HepG2 (cell line): ENCODE data around the gene BIRC6. TPM values are rescaled to one million over a fixed set of nuclear protein-coding genes. Genes with fewer than 3 reads are reported as not detected.
A peak's percentile ranks its signal among the peaks of the same experiment; 100 is the strongest.

ENCODE experiments used
- CAMTA2 ChIP-seq: sonication (generic); formaldehyde crosslinking; IDR thresholded peaks from 2 replicates; pipeline ENCODE4 v1.4.0; 2020; ENCODE audit warnings: mild to moderate bottlenecking, missing genetic modification reagents, borderline replicate concordance
- CENPT ChIP-seq: sonication (generic); formaldehyde crosslinking; IDR thresholded peaks from 2 replicates; pipeline ENCODE4 v1.8.0; 2022; ENCODE audit warnings: low read depth, mild to moderate bottlenecking, moderate library complexity, missing genetic modification reagents
- KDM1A ChIP-seq: IDR thresholded peaks from 2 replicates; pipeline ENCODE4 v1.6.1; 2016; ENCODE audit warnings: missing compliant biosample characterization
- KDM2A ChIP-seq: sonication (generic); formaldehyde crosslinking; IDR thresholded peaks from 2 replicates; pipeline ENCODE4 v1.4.0; 2020; ENCODE audit warnings: low read depth, missing genetic modification reagents, borderline replicate concordance
- MAF1 ChIP-seq: sonication (generic); formaldehyde crosslinking; IDR thresholded peaks from 2 replicates; pipeline ENCODE4 v1.5.0; 2020; ENCODE audit warnings: missing genetic modification reagents, borderline replicate concordance
- MBD4 ChIP-seq: IDR thresholded peaks from 2 replicates; pipeline ENCODE4 v1.6.1; 2012; ENCODE audit warnings: low read length, inconsistent platforms, borderline replicate concordance
- MLX ChIP-seq: IDR thresholded peaks from 2 replicates; pipeline ENCODE4 v1.6.1; 2016
- PHF20 ChIP-seq: sonication (generic); formaldehyde crosslinking; IDR thresholded peaks from 2 replicates; pipeline ENCODE4 v1.5.0; 2020; ENCODE audit warnings: mild to moderate bottlenecking, missing genetic modification reagents
- RAD21 ChIP-seq: fragments of 450-650 bp; formaldehyde crosslinking; IDR thresholded peaks from 2 replicates; pipeline ENCODE4 v1.5.0; 2020; ENCODE audit warnings: mild to moderate bottlenecking
- RFX5 ChIP-seq: IDR thresholded peaks from 2 replicates; pipeline ENCODE4 v1.6.1; 2011; ENCODE audit warnings: low read depth, low read length, improper control_type of control experiment
- RORA ChIP-seq: sonication (generic); formaldehyde crosslinking; IDR thresholded peaks from 2 replicates; pipeline ENCODE4 v1.5.0; 2020; ENCODE audit warnings: mild to moderate bottlenecking, missing genetic modification reagents, moderate library complexity
- SIN3B ChIP-seq: fragments of 150-350 bp; IDR thresholded peaks from 2 replicates; pipeline ENCODE4 v1.6.1; 2014; ENCODE audit warnings: low read length
- ZBTB3 ChIP-seq: sonication (generic); formaldehyde crosslinking; IDR thresholded peaks from 2 replicates; pipeline ENCODE4 v1.4.0; 2020; ENCODE audit warnings: low read depth, mild to moderate bottlenecking, moderate library complexity, missing genetic modification reagents, borderline replicate concordance
- ZFP36 ChIP-seq: fragments of 150-350 bp; IDR thresholded peaks from 2 replicates; pipeline ENCODE4 v1.6.1; 2018; ENCODE audit warnings: borderline replicate concordance, low read length, low read depth; ENCODE audit not compliant: partially characterized antibody
- ZNF12 ChIP-seq: sonication (generic); formaldehyde crosslinking; IDR thresholded peaks from 2 replicates; pipeline ENCODE4 v1.5.0; 2020; ENCODE audit warnings: missing genetic modification reagents
- ZNF143 ChIP-seq: sonication (generic); formaldehyde crosslinking; IDR thresholded peaks from 2 replicates; pipeline ENCODE4 v1.4.0; 2020; ENCODE audit warnings: missing genetic modification reagents
- ZNF17 ChIP-seq: sonication (generic); formaldehyde crosslinking; IDR thresholded peaks from 2 replicates; pipeline ENCODE4 v1.5.0; 2020; ENCODE audit warnings: mild to moderate bottlenecking, missing genetic modification reagents
- ZNF33A ChIP-seq: sonication (generic); formaldehyde crosslinking; IDR thresholded peaks from 2 replicates; pipeline ENCODE4 v1.5.1; 2020; ENCODE audit warnings: missing genetic modification reagents, mild to moderate bottlenecking, moderate library complexity, borderline replicate concordance
- ZNF446 ChIP-seq: sonication (generic); formaldehyde crosslinking; IDR thresholded peaks from 2 replicates; pipeline ENCODE4 v1.5.0; 2020; ENCODE audit warnings: mild to moderate bottlenecking, missing genetic modification reagents
- ZNF768 ChIP-seq: sonication (generic); formaldehyde crosslinking; IDR thresholded peaks from 2 replicates; pipeline ENCODE4 v1.4.0; 2020; ENCODE audit warnings: missing genetic modification reagents
- ZNF773 ChIP-seq: sonication (generic); formaldehyde crosslinking; IDR thresholded peaks from 2 replicates; pipeline ENCODE4 v1.4.0; 2020; ENCODE audit warnings: missing genetic modification reagents, borderline replicate concordance
- polyA plus RNA-seq, 8 experiments: library from polyadenylated mRNA; depleted of rRNA in 3 of 8; stranded (reverse) in 7 of 8; unstranded in 1 of 8; fragments of >200 nt; fragmentation: Illumina TruSeq in 4 of 8; extraction: Trizol in 4 of 8; gene quantifications; 2 replicates each; pipeline versions ENCODE4 v1.2.1 to v1.2.3, GENCODE V29; 2011 to 2016; ENCODE audit warnings: low read depth in 4 of 8, missing spikeins in 1 of 8, mixed read lengths in 1 of 8; ENCODE audit not compliant: insufficient read depth in 1 of 8
- total RNA-seq, 5 experiments: library from RNA; depleted of rRNA; stranded (reverse); fragments of >200 nt; fragmentation: Illumina TruSeq; extraction: Trizol; gene quantifications; 2 replicates each; pipeline ENCODE4 v1.2.3, GENCODE V29; 2016; ENCODE audit warnings: low read depth in 1 of 5
- TF ChIP-seq, protein P1 (sequence below): sonication (generic); formaldehyde crosslinking; IDR thresholded peaks from 2 replicates; pipeline ENCODE4 v1.4.0; 2020; ENCODE audit warnings: missing genetic modification reagents
- TF ChIP-seq, protein P2 (sequence below): sonication (generic); formaldehyde crosslinking; IDR thresholded peaks from 2 replicates; pipeline ENCODE4 v1.8.0; 2022; ENCODE audit warnings: mild to moderate bottlenecking, missing genetic modification reagents; ENCODE audit not compliant: insufficient replicate concordance

The BIRC6 gene
- total and polyA plus RNA-seq, 2 of the 13 experiments (the other 11 are each of a cell fraction or from before 2014, with no cell fraction given): 65.6 to 120 TPM

GRCh38 chr2:32357318-32358110, 691 bp downstream of the BIRC6 start (continued):
- TF ChIP-seq MLX (CRISPR knock-in tag): 0 out of 2 replicates have a peak, but pooled peaks have one; percentile 7
- TF ChIP-seq KDM1A: no peak
- no peak for TF ChIP-seq ZNF33A
- TF ChIP-seq RORA (CRISPR knock-in tag): no peak
- TF ChIP-seq ZFP36: no peak
- TF ChIP-seq, protein P1, sequence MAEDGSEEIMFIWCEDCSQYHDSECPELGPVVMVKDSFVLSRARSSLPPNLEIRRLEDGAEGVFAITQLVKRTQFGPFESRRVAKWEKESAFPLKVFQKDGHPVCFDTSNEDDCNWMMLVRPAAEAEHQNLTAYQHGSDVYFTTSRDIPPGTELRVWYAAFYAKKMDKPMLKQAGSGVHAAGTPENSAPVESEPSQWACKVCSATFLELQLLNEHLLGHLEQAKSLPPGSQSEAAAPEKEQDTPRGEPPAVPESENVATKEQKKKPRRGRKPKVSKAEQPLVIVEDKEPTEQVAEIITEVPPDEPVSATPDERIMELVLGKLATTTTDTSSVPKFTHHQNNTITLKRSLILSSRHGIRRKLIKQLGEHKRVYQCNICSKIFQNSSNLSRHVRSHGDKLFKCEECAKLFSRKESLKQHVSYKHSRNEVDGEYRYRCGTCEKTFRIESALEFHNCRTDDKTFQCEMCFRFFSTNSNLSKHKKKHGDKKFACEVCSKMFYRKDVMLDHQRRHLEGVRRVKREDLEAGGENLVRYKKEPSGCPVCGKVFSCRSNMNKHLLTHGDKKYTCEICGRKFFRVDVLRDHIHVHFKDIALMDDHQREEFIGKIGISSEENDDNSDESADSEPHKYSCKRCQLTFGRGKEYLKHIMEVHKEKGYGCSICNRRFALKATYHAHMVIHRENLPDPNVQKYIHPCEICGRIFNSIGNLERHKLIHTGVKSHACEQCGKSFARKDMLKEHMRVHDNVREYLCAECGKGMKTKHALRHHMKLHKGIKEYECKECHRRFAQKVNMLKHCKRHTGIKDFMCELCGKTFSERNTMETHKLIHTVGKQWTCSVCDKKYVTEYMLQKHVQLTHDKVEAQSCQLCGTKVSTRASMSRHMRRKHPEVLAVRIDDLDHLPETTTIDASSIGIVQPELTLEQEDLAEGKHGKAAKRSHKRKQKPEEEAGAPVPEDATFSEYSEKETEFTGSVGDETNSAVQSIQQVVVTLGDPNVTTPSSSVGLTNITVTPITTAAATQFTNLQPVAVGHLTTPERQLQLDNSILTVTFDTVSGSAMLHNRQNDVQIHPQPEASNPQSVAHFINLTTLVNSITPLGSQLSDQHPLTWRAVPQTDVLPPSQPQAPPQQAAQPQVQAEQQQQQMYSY (CRISPR knock-in tag): no peak; the same call in 1 of the 2 replicates
- peak; percentile 90 for TF ChIP-seq KDM2A
- TF ChIP-seq ZNF773 (CRISPR knock-in tag): 0 out of 2 replicates have a peak, but pooled peaks have one; percentile 8
- TF ChIP-seq CAMTA2: no peak
- TF ChIP-seq CENPT (CRISPR knock-in tag): no peak
- TF ChIP-seq RFX5: no peak
- peak; percentile 57 for TF ChIP-seq RAD21 (CRISPR knock-in tag)
- no peak; the same call in 1 of the 2 replicates for TF ChIP-seq PHF20
- TF ChIP-seq ZBTB3 (CRISPR knock-in tag): 0 out of 2 replicates have a peak, but pooled peaks have one; percentile 53
- TF ChIP-seq, protein P2, sequence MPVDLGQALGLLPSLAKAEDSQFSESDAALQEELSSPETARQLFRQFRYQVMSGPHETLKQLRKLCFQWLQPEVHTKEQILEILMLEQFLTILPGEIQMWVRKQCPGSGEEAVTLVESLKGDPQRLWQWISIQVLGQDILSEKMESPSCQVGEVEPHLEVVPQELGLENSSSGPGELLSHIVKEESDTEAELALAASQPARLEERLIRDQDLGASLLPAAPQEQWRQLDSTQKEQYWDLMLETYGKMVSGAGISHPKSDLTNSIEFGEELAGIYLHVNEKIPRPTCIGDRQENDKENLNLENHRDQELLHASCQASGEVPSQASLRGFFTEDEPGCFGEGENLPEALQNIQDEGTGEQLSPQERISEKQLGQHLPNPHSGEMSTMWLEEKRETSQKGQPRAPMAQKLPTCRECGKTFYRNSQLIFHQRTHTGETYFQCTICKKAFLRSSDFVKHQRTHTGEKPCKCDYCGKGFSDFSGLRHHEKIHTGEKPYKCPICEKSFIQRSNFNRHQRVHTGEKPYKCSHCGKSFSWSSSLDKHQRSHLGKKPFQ (CRISPR knock-in tag): no peak
- no peak for TF ChIP-seq SIN3B
- peak; percentile 8; the same call in 1 of the 2 replicates for TF ChIP-seq ZNF12 (CRISPR knock-in tag)
- TF ChIP-seq MBD4: no peak
- no peak for TF ChIP-seq ZNF446 (CRISPR knock-in tag)
- TF ChIP-seq ZNF768: no peak
- TF ChIP-seq ZNF143 (CRISPR knock-in tag): no peak; the same call in 1 of the 2 replicates
- peak; percentile 6; the same call in 1 of the 2 replicates for TF ChIP-seq MAF1 (CRISPR knock-in tag)
- no peak for TF ChIP-seq ZNF17 (CRISPR knock-in tag)
